Endodermal cell (in vitro differentiated cells): ENCODE measurements around the gene ADGRD2. TPM values are rescaled to one million over a fixed set of nuclear protein-coding genes. Genes with fewer than 3 reads are reported as not detected.

Experiments used
- DNase-seq: peaks from one replicate; pipeline ENCODE4 v3.0.0-alpha.2; 2017
- H3K27ac ChIP-seq: 2 replicates; pipeline ENCODE4 v1.5.1; 2013; ENCODE audit warnings: mild to moderate bottlenecking, low read depth, low read length, moderate library complexity
- H3K27me3 ChIP-seq: 2 replicates; pipeline ENCODE4 v1.6.1; 2013; ENCODE audit warnings: mild to moderate bottlenecking, low read length, moderate library complexity; ENCODE audit not compliant: insufficient read depth, control insufficient read depth, poor library complexity, severe bottlenecking
- H3K36me3 ChIP-seq: 2 replicates; pipeline ENCODE4 v1.7.0; 2013; ENCODE audit warnings: mild to moderate bottlenecking, low read length, moderate library complexity; ENCODE audit not compliant: control insufficient read depth, insufficient read depth
- H3K4me1 ChIP-seq: one replicate; pipeline ENCODE4 v1.7.0; 2013; ENCODE audit warnings: low read length; ENCODE audit not compliant: control insufficient read depth, insufficient read depth
- H3K4me3 ChIP-seq: 2 replicates; pipeline ENCODE4 v1.5.1; 2013; ENCODE audit warnings: mild to moderate bottlenecking, low read length, moderate library complexity
- H3K9ac ChIP-seq: 2 replicates; pipeline ENCODE4 v1.6.1; 2013; ENCODE audit warnings: mild to moderate bottlenecking, low read length, moderate library complexity; ENCODE audit not compliant: poor library complexity, severe bottlenecking; ENCODE audit errors: extremely low read depth
- H3K9me3 ChIP-seq: 2 replicates; pipeline ENCODE4 v1.6.1; 2013; ENCODE audit warnings: mild to moderate bottlenecking, low read length, moderate library complexity; ENCODE audit not compliant: control insufficient read depth
- H3K27ac Mint-ChIP-seq: 2 replicates; pipeline ENCODE4 v1.8.0; 2020; ENCODE audit warnings: mixed read lengths
- H3K27me3 Mint-ChIP-seq: 2 replicates; pipeline ENCODE4 v1.8.0; 2021; ENCODE audit warnings: mild to moderate bottlenecking, mixed read lengths; ENCODE audit not compliant: insufficient read depth
- H3K36me3 Mint-ChIP-seq: 2 replicates; pipeline ENCODE4 v1.8.0; 2020; ENCODE audit warnings: low read depth, mixed read lengths
- H3K4me1 Mint-ChIP-seq: 2 replicates; pipeline ENCODE4 v1.8.0; 2020; ENCODE audit warnings: mixed read lengths
- H3K4me3 Mint-ChIP-seq: 2 replicates; pipeline ENCODE4 v1.8.0; 2020; ENCODE audit warnings: mild to moderate bottlenecking, moderate library complexity, mixed read lengths
- H3K9me3 Mint-ChIP-seq: 2 replicates; pipeline ENCODE4 v1.8.0; 2020; ENCODE audit warnings: mild to moderate bottlenecking, mixed read lengths
- CTCF ChIP-seq: fragments of 200-600 bp; sonication (generic); conservative IDR thresholded peaks from 2 replicates; pipeline ENCODE4 v1.5.0; 2021; ENCODE audit warnings: antibody characterized with exemption, mild to moderate bottlenecking
- WGBS, 2 experiments: methylation state at CpG; one replicate each; pipeline versions ENCODE4 v1.1.5 to v1.1.7; 2013; ENCODE audit warnings: missing lambda C conversion rate in 2 of 2, mixed read lengths in 1 of 2; ENCODE audit not compliant: insufficient coverage in 1 of 2, insufficient read length in 1 of 2; 5-methylcytosine and 5-hydroxymethylcytosine counted together
- total RNA-seq, 2 donors: library from RNA; stranded (reverse); fragmentation: NEBNext Ultra II Directional in 1 of 2; extraction: Animal tissue kit (Norgen Biotek cat#: 25700) in 1 of 2; gene quantifications; 2 replicates in 1 of 2; 3 replicates in 1 of 2; pipeline ENCODE4 v1.2.1, GENCODE V29; 2021

Gene ADGRD2
- total RNA-seq, 2 donors from 2014 or later: 0.33 to 0.40 TPM

- H3K4me1 ChIP-seq: no peaks in the 10 kb centered on the region
- Mint-ChIP-seq H3K4me3 (no peak overlapping the region), H3K4me1 (peaks cover 4% of the 10 kb centered on the region)
Observed at GRCh38 chr9:124489222-124489621, 39.0 kb downstream of the ADGRD2 start.

GRCh38 chr9:124490004-124490403 lies 39.8 kb downstream of the ADGRD2 start:
- no peak overlapping the region for H3K27ac Mint-ChIP-seq
- WGBS, 2 experiments: 85 to 100% methylated on average over 1 to 2 of the region's 2 CpGs
- H3K4me1 Mint-ChIP-seq: peaks cover 4% of the 10 kb centered on the region

More at GRCh38 chr9:124489222-124489621, 39.0 kb downstream of the ADGRD2 start:
- WGBS, 2 experiments: 86 to 87% methylated on average over 8 to 13 of the region's 13 CpGs
- no peak overlapping the region for H3K4me3 ChIP-seq
- H3K27ac Mint-ChIP-seq: no peak overlapping the region
- H3K27me3 Mint-ChIP-seq: peaks cover 46% of the 10 kb centered on the region
- H3K9me3 ChIP-seq: no peaks in the 10 kb centered on the region
- H3K9me3 Mint-ChIP-seq: no peaks in the 10 kb centered on the region
- no peak overlapping the region for H3K9ac ChIP-seq
- no peak for TF ChIP-seq CTCF
- no peaks in the 10 kb centered on the region for H3K36me3 ChIP-seq
- no peaks in the 10 kb centered on the region for H3K27me3 ChIP-seq
- no peak overlapping the region for H3K27ac ChIP-seq
- no peak for DNase-seq
- H3K36me3 Mint-ChIP-seq: no peaks in the 10 kb centered on the region

GRCh38 chr9:124491049-124491975 lies 41.1 kb downstream of the ADGRD2 start:
- H3K4me3 ChIP-seq: no peak overlapping the region
- no peaks in the 10 kb centered on the region for H3K4me1 ChIP-seq
- H3K9me3 ChIP-seq: no peaks in the 10 kb centered on the region
- no peaks in the 10 kb centered on the region for H3K27me3 ChIP-seq
- TF ChIP-seq CTCF: no peak
- H3K36me3 ChIP-seq: no peaks in the 10 kb centered on the region
- Mint-ChIP-seq H3K27me3 (peaks cover 38% of the 10 kb centered on the region), H3K4me1 (peaks cover 2% of the 10 kb centered on the region), H3K4me3 (no peak overlapping the region), H3K27ac (no peak overlapping the region), H3K9me3 (no peaks in the 10 kb centered on the region), H3K36me3 (no peaks in the 10 kb centered on the region)
- no peak overlapping the region for H3K9ac ChIP-seq
- 91 to 95% methylated on average over 7 to 28 of the region's 32 CpGs for WGBS, 2 experiments
- no peak overlapping the region for H3K27ac ChIP-seq
- DNase-seq: no peak

More at GRCh38 chr9:124490004-124490403, 39.8 kb downstream of the ADGRD2 start:
- Mint-ChIP-seq H3K36me3 (no peaks in the 10 kb centered on the region), H3K27me3 (peaks cover 46% of the 10 kb centered on the region), H3K4me3 (no peak overlapping the region), H3K9me3 (no peaks in the 10 kb centered on the region)
- Histone ChIP-seq H3K27ac (no peak overlapping the region), H3K4me1 (no peaks in the 10 kb centered on the region), H3K9me3 (no peaks in the 10 kb centered on the region), H3K4me3 (no peak overlapping the region), H3K9ac (no peak overlapping the region), H3K27me3 (no peaks in the 10 kb centered on the region), H3K36me3 (no peaks in the 10 kb centered on the region)
- DNase-seq: no peak
- no peak for TF ChIP-seq CTCF
